ENCODE measurements around the gene PIP4K2A.

PIP4K2A gene

GRCh38 chr10:22599048-22599561 is 115.3 kb downstream of the PIP4K2A start:
- DNase-seq (ENCODE audit: low read depth) = no peak

- DNase-seq (ENCODE audit: low read depth) = no peak
These were observed 115.9 kb downstream of the PIP4K2A start for GRCh38 chr10:22598478-22598877.

- no peak for DNase-seq (ENCODE audit: low read depth)
These were observed 117.2 kb downstream of the PIP4K2A start for GRCh38 chr10:22597138-22597537.

GRCh38 chr10:22593636-22594198 is 120.7 kb downstream of the PIP4K2A start:
- no peak for DNase-seq (ENCODE audit: low read depth)

GRCh38 chr10:22593026-22593425 is 121.4 kb downstream of the PIP4K2A start:
- no peak for DNase-seq (ENCODE audit: low read depth)

- DNase-seq (ENCODE audit: low read depth) = no peak
These were observed 124.4 kb downstream of the PIP4K2A start for GRCh38 chr10:22589851-22590514.

- DNase-seq (ENCODE audit: low read depth) = no peak
These were observed 125.9 kb downstream of the PIP4K2A start for GRCh38 chr10:22588462-22588861.

GRCh38 chr10:22583683-22584082 is 130.7 kb downstream of the PIP4K2A start:
- DNase-seq (ENCODE audit: low read depth) = no peak

GRCh38 chr10:22581461-22581860 is 132.9 kb downstream of the PIP4K2A start:
- DNase-seq (ENCODE audit: low read depth) = no peak

GRCh38 chr10:22580711-22581110 is 133.7 kb downstream of the PIP4K2A start:
- DNase-seq (ENCODE audit: low read depth) = no peak

- DNase-seq (ENCODE audit: low read depth) = no peak
These were observed 134.6 kb downstream of the PIP4K2A start for GRCh38 chr10:22579826-22580225.

- no peak for DNase-seq (ENCODE audit: low read depth)
These were observed 140.4 kb downstream of the PIP4K2A start for GRCh38 chr10:22573820-22574569.

- DNase-seq (ENCODE audit: low read depth) = no peak
These were observed 143.5 kb downstream of the PIP4K2A start for GRCh38 chr10:22570733-22571430.

- DNase-seq (ENCODE audit: low read depth) = no peak
These were observed 144.1 kb downstream of the PIP4K2A start for GRCh38 chr10:22570234-22570633.

GRCh38 chr10:22568928-22569327 is 145.4 kb downstream of the PIP4K2A start:
- DNase-seq (ENCODE audit: low read depth) = no peak

GRCh38 chr10:22564060-22564459 is 150.3 kb downstream of the PIP4K2A start:
- no peak for DNase-seq (ENCODE audit: low read depth)

- no peak for DNase-seq (ENCODE audit: low read depth)
These were observed 152.5 kb downstream of the PIP4K2A start for GRCh38 chr10:22561909-22562308.

GRCh38 chr10:22560913-22561239 is 153.5 kb downstream of the PIP4K2A start:
- DNase-seq (ENCODE audit: low read depth) = no peak

GRCh38 chr10:22560096-22560912 is 154.1 kb downstream of the PIP4K2A start:
- no peak for DNase-seq (ENCODE audit: low read depth)

GRCh38 chr10:22557321-22557720 is 157.1 kb downstream of the PIP4K2A start:
- no peak for DNase-seq (ENCODE audit: low read depth)

GRCh38 chr10:22556774-22557173 is 157.6 kb downstream of the PIP4K2A start:
- DNase-seq (ENCODE audit: low read depth) = no peak

All from activated T-helper 9 cell treated with anti-CD3 and anti-CD28 coated beads, Interleukin-2, amount 50 U/mL, for 16 hours (primary cell).